Measurements from ENCODE around the gene CABP4. TPM values are rescaled to one million over a fixed set of nuclear protein-coding genes. Genes with fewer than 3 reads are reported as not detected.

Gene CABP4
- total RNA-seq, 1 donor: not detected

DNA sequence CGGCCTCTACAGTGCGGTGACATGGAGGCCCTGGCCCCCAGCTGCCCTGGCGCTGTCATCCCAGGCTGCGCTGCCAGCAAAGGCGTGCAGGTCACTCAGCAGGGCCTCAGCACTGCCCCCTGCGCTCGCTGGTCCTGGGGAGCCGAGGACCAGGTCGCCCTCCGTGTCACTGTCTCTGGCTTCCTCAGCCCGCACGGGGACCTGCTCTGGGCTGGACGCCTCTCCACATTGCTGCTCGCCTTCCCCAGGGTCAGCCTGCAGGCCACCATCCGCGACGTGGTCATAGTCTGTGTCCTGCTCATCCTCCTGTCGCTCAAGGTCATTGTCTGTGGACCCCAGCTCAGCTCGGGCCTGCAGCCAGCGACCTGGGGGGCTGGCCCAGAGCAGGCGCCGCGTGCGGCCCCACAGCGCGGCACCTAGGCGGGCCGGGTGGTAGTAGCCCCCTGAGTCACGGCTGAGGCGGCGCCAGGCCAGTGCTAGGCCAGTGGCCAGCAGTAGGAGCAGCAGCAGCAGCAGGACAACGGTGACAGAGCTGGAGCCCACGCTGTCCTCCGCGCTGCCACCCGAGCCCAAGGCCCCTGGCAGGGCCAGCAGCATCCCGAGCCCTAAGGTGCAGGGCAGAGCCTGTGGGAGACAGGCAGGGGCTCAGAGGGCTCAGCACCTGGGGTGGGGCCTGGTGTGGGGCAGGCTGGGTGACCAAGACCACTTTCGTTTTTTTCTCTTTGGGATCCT, 19.3 kb upstream of the CABP4 start:
- no peak for DNase-seq (ENCODE audit: insufficient read length, low spot score, missing footprints)
- Histone ChIP-seq H3K79me2 (ENCODE audit: insufficient read depth, low read length) (peaks cover 2% of the 10 kb centered on the region), H3K4me1 (ENCODE audit: insufficient read depth, low read length) (no peaks in the 10 kb centered on the region), H2AFZ (ENCODE audit: low read length) (no peak overlapping the region), H3K4me3 (ENCODE audit: insufficient read depth, low read length) (no peak overlapping the region), H3K27ac (ENCODE audit: low read depth, low read length) (no peak overlapping the region), H3K36me3 (ENCODE audit: insufficient read depth, low read length) (peaks cover 32% of the 10 kb centered on the region), H3K4me2 (ENCODE audit: insufficient read depth, low read length) (no peak overlapping the region), H3K9me3 (ENCODE audit: low read depth, low read length) (no peaks in the 10 kb centered on the region), H3K27me3 (ENCODE audit: insufficient read depth, low read length) (no peaks in the 10 kb centered on the region), H4K20me1 (ENCODE audit: insufficient read depth, low read length) (peaks cover 4% of the 10 kb centered on the region)
- no peak for TF ChIP-seq CTCF (IDR thresholded peaks at IDR 0.05; ENCODE audit: extremely low read depth, low read depth, low read length)

DNA sequence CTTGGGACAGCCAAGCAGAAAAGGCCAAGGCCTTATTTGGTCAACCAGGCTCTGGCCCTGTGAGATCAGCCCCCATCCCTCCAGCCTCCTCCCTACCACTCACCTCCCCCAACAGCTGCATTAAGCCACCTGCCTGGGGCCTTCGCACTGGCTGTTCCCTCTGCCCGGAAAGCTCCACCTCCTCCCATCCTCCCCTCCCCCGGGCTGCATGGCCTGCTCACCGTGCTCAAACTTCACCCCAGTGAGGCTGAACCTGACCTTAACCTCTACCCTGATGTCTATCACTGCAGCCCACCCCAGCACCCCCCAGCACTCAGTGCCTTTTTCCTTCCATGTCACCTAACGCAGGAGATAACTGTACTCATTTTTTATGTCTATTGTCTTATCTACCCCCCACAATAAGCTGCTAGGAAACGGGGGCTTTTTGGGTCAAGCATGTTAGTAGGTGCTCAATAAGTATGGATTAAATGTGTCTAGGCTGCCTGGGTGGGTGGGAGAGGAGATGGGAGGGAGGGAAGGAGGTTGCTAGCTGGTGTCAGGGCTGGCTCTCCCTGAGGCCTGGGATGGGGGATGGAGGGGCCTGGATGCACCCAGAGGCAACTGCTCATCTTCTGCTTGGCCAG, 18.6 kb upstream of the CABP4 start:
- H3K79me2 ChIP-seq (ENCODE audit: insufficient read depth, low read length): peaks cover 5% of the 10 kb centered on the region
- H3K9me3 ChIP-seq (ENCODE audit: low read depth, low read length): no peaks in the 10 kb centered on the region
- H3K4me1 ChIP-seq (ENCODE audit: insufficient read depth, low read length): no peaks in the 10 kb centered on the region
- H3K27me3 ChIP-seq (ENCODE audit: insufficient read depth, low read length): no peaks in the 10 kb centered on the region
- TF ChIP-seq CTCF (IDR thresholded peaks at IDR 0.05; ENCODE audit: extremely low read depth, low read depth, low read length): no peak
- DNase-seq (ENCODE audit: insufficient read length, low spot score, missing footprints): peak; percentile 89
- H3K4me3 ChIP-seq (ENCODE audit: insufficient read depth, low read length): no peak overlapping the region
- no peak overlapping the region for H3K27ac ChIP-seq (ENCODE audit: low read depth, low read length)
- peaks cover 4% of the 10 kb centered on the region for H4K20me1 ChIP-seq (ENCODE audit: insufficient read depth, low read length)
- peaks cover 31% of the 10 kb centered on the region for H3K36me3 ChIP-seq (ENCODE audit: insufficient read depth, low read length)
- no peak overlapping the region for H3K4me2 ChIP-seq (ENCODE audit: insufficient read depth, low read length)
- no peak overlapping the region for H2AFZ ChIP-seq (ENCODE audit: low read length)

DNA sequence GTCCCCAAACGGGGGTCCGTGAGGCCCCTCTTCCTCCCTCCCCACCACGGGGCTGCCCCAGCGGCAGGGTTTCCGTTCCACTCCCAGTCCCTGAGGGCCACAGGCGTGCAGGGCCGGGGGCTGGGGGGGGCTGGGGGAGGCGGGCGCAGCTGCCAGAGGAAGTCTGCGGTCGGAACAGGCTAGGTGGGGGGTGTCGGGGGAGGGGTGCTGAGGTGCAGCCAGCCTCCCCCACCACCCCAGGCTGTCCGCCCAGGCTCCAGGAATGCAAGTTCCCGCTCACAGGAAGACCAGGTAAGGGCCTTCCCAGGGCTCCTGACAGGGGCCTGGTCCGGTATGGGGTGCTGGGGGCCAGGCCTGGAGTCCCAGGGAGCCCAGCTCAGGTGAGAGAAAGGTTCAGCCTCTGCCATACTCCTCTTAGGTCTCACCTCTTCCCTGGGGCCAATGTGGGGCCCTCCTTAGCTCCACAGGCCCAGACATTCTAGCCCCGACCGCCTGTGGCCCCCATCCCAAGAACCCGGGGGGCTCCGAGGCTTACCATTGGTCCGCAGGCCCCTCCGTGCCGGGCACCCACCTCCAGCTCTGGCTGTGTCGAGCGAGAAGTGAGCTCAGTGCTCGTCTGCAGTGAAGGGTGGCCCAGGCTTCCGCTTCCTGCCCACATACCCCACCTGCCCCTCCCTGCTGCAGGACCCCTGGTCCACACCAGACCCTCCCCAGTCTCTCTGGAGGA, 17.9 kb upstream of the CABP4 start, which contains the start of gene PTPRCAP:
Gene PTPRCAP (minus strand): TSS at position 601 of the 727 bp plus-strand sequence. CDS start 63 bp downstream, at position 538.
- no peak for DNase-seq (ENCODE audit: insufficient read length, low spot score, missing footprints)
- Histone ChIP-seq H3K36me3 (ENCODE audit: insufficient read depth, low read length) (peaks cover 24% of the 10 kb centered on the region), H3K27me3 (ENCODE audit: insufficient read depth, low read length) (no peaks in the 10 kb centered on the region), H3K4me2 (ENCODE audit: insufficient read depth, low read length) (no peak within 1 kb of the TSS), H3K9me3 (ENCODE audit: low read depth, low read length) (no peaks in the 10 kb centered on the region), H3K4me3 (ENCODE audit: insufficient read depth, low read length) (no peak within 1 kb of the TSS), H4K20me1 (ENCODE audit: insufficient read depth, low read length) (peaks cover 5% of the 10 kb centered on the region), H3K79me2 (ENCODE audit: insufficient read depth, low read length) (peaks cover 10% of the 10 kb centered on the region), H2AFZ (ENCODE audit: low read length) (no peak within 1 kb of the TSS), H3K27ac (ENCODE audit: low read depth, low read length) (no peak within 1 kb of the TSS), H3K4me1 (ENCODE audit: insufficient read depth, low read length) (peaks cover 3% of the 10 kb centered on the region)
- TF ChIP-seq CTCF (IDR thresholded peaks at IDR 0.05; ENCODE audit: extremely low read depth, low read depth, low read length): no peak

- Histone ChIP-seq H3K4me1 (ENCODE audit: insufficient read depth, low read length) (peaks cover 7% of the 10 kb centered on the region), H2AFZ (ENCODE audit: low read length) (no peak overlapping the region), H3K4me3 (ENCODE audit: insufficient read depth, low read length) (no peak overlapping the region), H3K27me3 (ENCODE audit: insufficient read depth, low read length) (no peaks in the 10 kb centered on the region), H3K27ac (ENCODE audit: low read depth, low read length) (no peak overlapping the region), H3K4me2 (ENCODE audit: insufficient read depth, low read length) (no peak overlapping the region), H3K79me2 (ENCODE audit: insufficient read depth, low read length) (peaks cover 15% of the 10 kb centered on the region), H4K20me1 (ENCODE audit: insufficient read depth, low read length) (peaks cover 10% of the 10 kb centered on the region), H3K36me3 (ENCODE audit: insufficient read depth, low read length) (peaks cover 21% of the 10 kb centered on the region), H3K9me3 (ENCODE audit: low read depth, low read length) (no peaks in the 10 kb centered on the region)
- DNase-seq (ENCODE audit: insufficient read length, low spot score, missing footprints): no peak
- TF ChIP-seq CTCF (IDR thresholded peaks at IDR 0.05; ENCODE audit: extremely low read depth, low read depth, low read length): no peak
Measured at GRCh38 chr11:67437809-67438157, 17.4 kb upstream of the CABP4 start.

Data from osteoblast (primary cell).